ENCODE measurements around the gene SMIM13. TPM values are rescaled to one million over a fixed set of nuclear protein-coding genes. Genes with fewer than 3 reads are reported as not detected.
A peak's percentile ranks its signal among the peaks of the same experiment; 100 is the strongest.
"Not testable (repeated sequence)": the region's sequence is repeated elsewhere in the genome, so short reads cannot be mapped to it uniquely, and the experiment has no call there.

The SMIM13 gene
- total RNA-seq, 2 experiments from 2014 or later = 9.1 to 11.5 TPM

DNA sequence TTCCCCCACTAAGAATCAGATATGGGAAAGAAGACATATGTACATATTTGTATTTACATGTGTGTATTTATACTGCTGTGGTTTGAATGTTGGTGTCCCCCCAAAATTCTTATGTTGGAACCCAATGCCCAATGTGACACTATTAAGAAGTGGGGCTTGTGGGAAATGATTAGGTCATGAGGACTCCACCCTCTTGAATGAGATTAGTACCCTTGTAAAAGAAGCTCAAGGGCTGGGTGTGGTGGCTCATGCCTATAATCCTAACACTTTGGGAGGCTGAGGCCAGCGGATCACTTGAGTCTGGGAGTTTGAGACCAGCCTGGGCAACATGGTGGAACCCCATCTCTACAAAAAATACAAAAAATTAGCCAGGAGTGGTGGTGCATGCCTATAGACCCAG, 3.9 kb upstream of the SMIM13 start:
- CTCF ChIA-PET = no interaction called here
- no peak for DNase-seq
- Mint-ChIP-seq H3K9me3 (ENCODE audit: low read depth) (no peaks in the 10 kb centered on the region), H3K4me3 (no peak overlapping the region), H3K36me3 (peaks cover 2% of the 10 kb centered on the region), H3K27ac (no peak overlapping the region), H3K4me1 (peaks cover 12% of the 10 kb centered on the region), H3K27me3 (peaks cover 2% of the 10 kb centered on the region)
- ATAC-seq = no peak

GRCh38 chr6:11091141-11091540, 2.5 kb upstream of the SMIM13 start:
- DNase-seq; H3K36me3 Mint-ChIP-seq; H3K27ac Mint-ChIP-seq; H3K27me3 Mint-ChIP-seq; ATAC-seq; H3K9me3 Mint-ChIP-seq (ENCODE audit: low read depth); H3K4me3 Mint-ChIP-seq; CTCF ChIA-PET: not testable (repeated sequence)
- H3K4me1 Mint-ChIP-seq = peaks cover 25% of the 10 kb centered on the region

DNA sequence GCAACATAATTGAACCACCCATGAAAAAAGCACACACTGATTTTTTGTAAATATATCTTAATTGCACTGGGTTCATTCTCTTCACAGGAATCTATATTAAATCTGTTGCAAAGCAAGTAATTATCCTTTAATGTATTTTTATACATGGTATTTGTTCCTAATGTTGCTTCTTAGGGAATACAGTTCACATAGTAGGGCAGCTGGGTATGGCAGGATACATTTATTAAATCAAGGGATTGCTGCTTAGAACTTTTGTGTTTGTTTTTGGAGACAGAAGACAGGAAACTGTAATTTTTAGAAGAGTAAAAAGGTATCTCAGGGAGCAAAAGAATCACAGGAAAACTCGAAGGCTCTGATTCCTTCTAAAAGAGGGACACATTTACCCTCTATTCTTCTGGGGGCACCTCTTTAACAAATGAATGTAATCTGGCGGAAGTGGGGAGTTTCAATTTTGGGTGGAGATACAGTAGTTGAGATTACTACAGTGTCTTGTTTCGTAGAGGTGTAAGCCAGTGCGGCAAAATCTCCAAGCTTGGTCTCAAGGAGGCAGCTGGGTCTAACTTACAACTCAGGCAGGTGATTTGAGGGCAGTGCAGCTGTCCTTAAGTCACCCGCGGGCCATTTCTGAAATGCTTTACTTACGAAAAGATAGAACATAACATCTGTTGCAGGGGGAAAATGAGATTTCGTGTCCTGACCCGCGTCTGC, 812 bp upstream of the SMIM13 start:
- H3K36me3 Mint-ChIP-seq = peaks cover 8% of the 10 kb centered on the region
- DNase-seq = peak; percentile 67
- ATAC-seq = peak; percentile 12
- H3K4me3 Mint-ChIP-seq = peak overlapping the region; percentile 97
- H3K27me3 Mint-ChIP-seq = peaks cover 2% of the 10 kb centered on the region
- CTCF ChIA-PET = interaction anchor here (0.6 to 1.6 kb wide), 8 partner anchors 16 to 483 kb away, joined by 3 to 5 read pairs (median 4); no protein-coding TSS in a partner anchor
- H3K9me3 Mint-ChIP-seq (ENCODE audit: low read depth) = no peaks in the 10 kb centered on the region
- H3K4me1 Mint-ChIP-seq = peaks cover 31% of the 10 kb centered on the region
- peak overlapping the region; percentile 95 for H3K27ac Mint-ChIP-seq

DNA sequence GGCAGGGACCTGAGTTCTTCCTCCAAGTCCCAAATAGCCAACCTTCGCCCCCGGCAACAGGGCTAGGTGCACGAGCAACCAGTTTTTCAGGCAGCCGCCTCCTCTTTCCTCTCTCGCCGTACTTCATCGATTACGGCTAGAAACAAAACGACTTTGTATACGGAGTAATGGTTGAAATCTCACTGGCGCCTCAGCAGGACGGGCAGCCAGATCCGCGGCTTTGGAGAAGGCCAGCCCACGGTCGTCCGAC, 333 bp upstream of the SMIM13 start:
- DNase-seq (no peak), ATAC-seq (peak; percentile 12)
- Mint-ChIP-seq H3K4me3 (peak overlapping the region; percentile 97), H3K27me3 (peaks cover 2% of the 10 kb centered on the region), H3K9me3 (ENCODE audit: low read depth) (no peaks in the 10 kb centered on the region), H3K27ac (peak overlapping the region; percentile 95), H3K36me3 (peaks cover 8% of the 10 kb centered on the region), H3K4me1 (peaks cover 33% of the 10 kb centered on the region)
- CTCF ChIA-PET = interaction anchor here (0.8 to 1.6 kb wide), 7 partner anchors 16 to 482 kb away, joined by 3 to 5 read pairs (median 3); no protein-coding TSS in a partner anchor

DNA sequence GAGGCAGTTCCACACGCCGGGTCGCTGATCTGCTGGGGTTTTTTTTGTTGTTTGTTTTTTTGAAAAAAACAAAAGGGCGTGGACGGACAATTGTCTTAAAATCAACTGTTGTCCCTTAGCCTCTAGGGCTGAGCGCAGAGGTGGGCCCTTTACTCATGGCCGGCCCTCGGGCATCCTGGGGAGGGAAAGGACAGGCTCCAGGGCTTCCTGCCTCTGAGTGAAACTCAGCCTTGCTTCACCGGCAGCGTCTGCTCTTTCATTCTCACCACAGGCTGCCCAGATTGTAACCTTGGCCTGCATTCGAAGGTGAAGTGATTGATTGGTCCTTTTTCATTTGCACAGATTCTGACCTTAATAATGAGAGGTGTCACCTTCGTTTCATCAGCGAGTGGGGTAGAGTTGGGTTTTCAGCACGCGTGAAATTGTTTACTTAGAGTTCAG, 797 bp downstream of the SMIM13 start:
- peaks cover 15% of the 10 kb centered on the region for H3K36me3 Mint-ChIP-seq
- H3K4me1 Mint-ChIP-seq = peaks cover 33% of the 10 kb centered on the region
- CTCF ChIA-PET = interaction anchor here (0.6 to 1.0 kb wide), 2 partner anchors 29 to 129 kb away, joined by 3 read pairs; no protein-coding TSS in a partner anchor
- ATAC-seq (peak; percentile 32), DNase-seq (peak; percentile 78)
- H3K27me3 Mint-ChIP-seq = no peaks in the 10 kb centered on the region
- H3K27ac Mint-ChIP-seq = peak overlapping the region; percentile 97
- no peaks in the 10 kb centered on the region for H3K9me3 Mint-ChIP-seq (ENCODE audit: low read depth)
- H3K4me3 Mint-ChIP-seq = peak overlapping the region; percentile 97

- Mint-ChIP-seq H3K9me3 (ENCODE audit: low read depth) (no peaks in the 10 kb centered on the region), H3K27ac (peak overlapping the region; percentile 97), H3K4me1 (peaks cover 33% of the 10 kb centered on the region), H3K4me3 (peak overlapping the region; percentile 97), H3K36me3 (peaks cover 20% of the 10 kb centered on the region), H3K27me3 (no peaks in the 10 kb centered on the region)
- DNase-seq (no peak), ATAC-seq (no peak)
- CTCF ChIA-PET = interaction anchor here (0.6 to 1.0 kb wide), 2 partner anchors 28 to 128 kb away, joined by 3 read pairs; no protein-coding TSS in a partner anchor
Observed at GRCh38 chr6:11094941-11095340, 1.3 kb downstream of the SMIM13 start.

DNA sequence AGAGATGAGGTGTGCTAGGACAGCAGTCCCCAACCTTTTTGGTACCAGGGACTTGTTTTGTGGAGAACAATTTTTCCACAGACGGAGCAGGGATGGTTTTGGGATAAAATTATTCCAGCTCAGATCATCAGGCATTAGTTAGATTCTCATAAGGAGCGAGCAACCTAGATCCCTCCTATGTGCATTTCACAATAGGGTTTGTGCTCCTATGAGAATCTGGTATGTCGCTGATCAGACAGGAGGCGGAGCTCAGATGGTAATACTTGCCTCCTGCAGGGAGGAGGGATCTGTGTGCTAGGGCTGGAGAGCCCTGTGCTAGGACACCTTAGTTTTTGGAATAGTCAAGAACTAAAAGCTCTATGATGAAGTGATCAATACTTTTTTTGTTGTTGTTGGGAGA, 2.5 kb downstream of the SMIM13 start:
- DNase-seq (peak; percentile 49), ATAC-seq (no peak)
- Mint-ChIP-seq H3K4me1 (peaks cover 36% of the 10 kb centered on the region), H3K4me3 (peak overlapping the region; percentile 54), H3K9me3 (ENCODE audit: low read depth) (no peaks in the 10 kb centered on the region), H3K36me3 (peaks cover 28% of the 10 kb centered on the region), H3K27ac (no peak overlapping the region), H3K27me3 (no peaks in the 10 kb centered on the region)
- CTCF ChIA-PET = interaction anchor here (0.8 to 1.3 kb wide), 3 partner anchors 10 to 400 kb away, joined by 3 to 4 read pairs (median 3); no protein-coding TSS in a partner anchor

DNA sequence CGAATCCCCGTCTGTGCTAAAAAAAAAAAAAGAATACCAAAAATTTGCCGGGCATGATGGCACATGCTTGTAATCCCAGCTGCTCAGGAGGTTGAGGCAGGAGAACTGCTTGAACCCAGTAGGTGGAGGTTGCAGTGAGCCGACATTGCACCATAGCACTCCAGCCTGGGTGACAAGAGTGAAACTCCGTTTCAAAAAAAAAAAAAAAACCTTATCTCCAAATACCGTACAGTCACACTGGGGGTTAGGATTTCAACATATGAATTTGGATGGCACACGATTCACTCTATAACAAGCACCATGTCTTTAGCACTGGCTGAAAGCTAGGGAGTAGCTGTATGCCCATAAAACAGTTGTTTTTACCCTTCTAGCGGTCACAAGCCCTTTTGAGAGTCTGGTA, 3.8 kb downstream of the SMIM13 start:
- ATAC-seq (no peak), DNase-seq (no peak)
- Mint-ChIP-seq H3K27ac (no peak overlapping the region), H3K9me3 (ENCODE audit: low read depth) (no peaks in the 10 kb centered on the region), H3K36me3 (peaks cover 33% of the 10 kb centered on the region), H3K4me1 (peaks cover 31% of the 10 kb centered on the region), H3K27me3 (no peaks in the 10 kb centered on the region), H3K4me3 (no peak overlapping the region)
- CTCF ChIA-PET = interaction anchor here (1.3 to 1.5 kb wide), 2 partner anchors 14 to 399 kb away, joined by 3 to 4 read pairs; partner anchors contain the start of gene ERVFRD-1

DNA sequence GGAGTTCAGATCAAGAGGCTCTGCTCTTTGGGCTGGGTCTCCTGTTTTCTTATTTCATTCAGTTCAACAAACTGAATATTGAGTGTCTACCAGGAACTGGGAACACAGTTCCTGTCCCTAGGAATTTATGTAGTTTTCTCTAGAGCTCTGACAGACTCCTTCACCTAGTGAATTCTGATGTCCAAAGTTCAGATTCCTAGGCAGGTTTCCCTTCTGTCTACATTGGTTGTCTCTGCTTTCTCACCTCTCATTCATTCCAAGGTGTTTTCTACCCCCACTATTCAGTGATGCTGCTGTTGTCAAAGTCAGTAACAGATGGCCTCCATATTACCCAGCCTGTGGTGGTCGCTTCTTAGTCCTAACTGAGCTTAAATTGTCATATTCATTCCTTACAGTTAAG, 4.4 kb downstream of the SMIM13 start:
- no peaks in the 10 kb centered on the region for H3K9me3 Mint-ChIP-seq (ENCODE audit: low read depth)
- CTCF ChIA-PET = interaction anchor here (1.5 kb wide), 1 partner anchor 13 kb away, joined by 3 read pairs; the partner anchor contains the start of gene ERVFRD-1
- H3K36me3 Mint-ChIP-seq = peaks cover 38% of the 10 kb centered on the region
- no peak overlapping the region for H3K4me3 Mint-ChIP-seq
- DNase-seq (no peak), ATAC-seq (no peak)
- H3K27me3 Mint-ChIP-seq = no peaks in the 10 kb centered on the region
- peaks cover 26% of the 10 kb centered on the region for H3K4me1 Mint-ChIP-seq
- no peak overlapping the region for H3K27ac Mint-ChIP-seq

- Mint-ChIP-seq H3K36me3 (peaks cover 44% of the 10 kb centered on the region), H3K27ac (no peak overlapping the region), H3K9me3 (ENCODE audit: low read depth) (no peaks in the 10 kb centered on the region), H3K4me3 (no peak overlapping the region), H3K27me3 (no peaks in the 10 kb centered on the region), H3K4me1 (peaks cover 8% of the 10 kb centered on the region)
- DNase-seq (no peak), ATAC-seq (no peak)
- CTCF ChIA-PET = interaction anchor here (1.0 to 1.6 kb wide), 2 partner anchors 394 to 395 kb away, joined by 3 to 4 read pairs; no protein-coding TSS in a partner anchor
Observed at GRCh38 chr6:11101417-11101816, 7.8 kb downstream of the SMIM13 start.

GRCh38 chr6:11103065-11103464, 9.4 kb downstream of the SMIM13 start:
- no peaks in the 10 kb centered on the region for H3K9me3 Mint-ChIP-seq (ENCODE audit: low read depth)
- ATAC-seq (no peak), DNase-seq (no peak)
- no peaks in the 10 kb centered on the region for H3K27me3 Mint-ChIP-seq
- H3K4me1 Mint-ChIP-seq = peaks cover 3% of the 10 kb centered on the region
- H3K27ac Mint-ChIP-seq = no peak overlapping the region
- H3K4me3 Mint-ChIP-seq = no peak overlapping the region
- CTCF ChIA-PET = no interaction called here
- H3K36me3 Mint-ChIP-seq = peaks cover 40% of the 10 kb centered on the region

DNA sequence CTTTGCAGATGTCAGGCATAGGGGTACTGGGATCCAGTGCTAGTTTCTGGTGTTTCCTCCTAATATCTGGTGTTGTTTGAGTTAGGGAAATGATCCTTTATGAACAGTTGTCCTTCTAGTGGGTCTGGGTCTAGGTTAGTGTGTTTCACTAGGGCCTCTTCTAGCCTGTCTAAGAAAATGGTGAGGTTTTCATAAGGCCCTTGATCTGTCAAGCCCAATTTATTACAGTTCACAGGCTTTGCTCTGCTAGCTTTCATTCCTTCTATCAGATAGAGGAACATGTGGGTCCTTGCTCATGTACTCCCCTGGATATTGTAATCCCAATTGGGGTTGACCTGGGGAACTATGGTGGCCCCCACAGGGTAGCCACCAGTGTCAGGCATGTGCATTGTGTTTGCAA, 15.1 kb downstream of the SMIM13 start:
- CTCF ChIA-PET = no interaction called here
- Mint-ChIP-seq H3K27me3 (no peaks in the 10 kb centered on the region), H3K36me3 (peaks cover 4% of the 10 kb centered on the region), H3K4me1 (peaks cover 17% of the 10 kb centered on the region), H3K27ac (no peak overlapping the region), H3K9me3 (ENCODE audit: low read depth) (no peaks in the 10 kb centered on the region), H3K4me3 (no peak overlapping the region)
- DNase-seq (no peak), ATAC-seq (no peak)

DNA sequence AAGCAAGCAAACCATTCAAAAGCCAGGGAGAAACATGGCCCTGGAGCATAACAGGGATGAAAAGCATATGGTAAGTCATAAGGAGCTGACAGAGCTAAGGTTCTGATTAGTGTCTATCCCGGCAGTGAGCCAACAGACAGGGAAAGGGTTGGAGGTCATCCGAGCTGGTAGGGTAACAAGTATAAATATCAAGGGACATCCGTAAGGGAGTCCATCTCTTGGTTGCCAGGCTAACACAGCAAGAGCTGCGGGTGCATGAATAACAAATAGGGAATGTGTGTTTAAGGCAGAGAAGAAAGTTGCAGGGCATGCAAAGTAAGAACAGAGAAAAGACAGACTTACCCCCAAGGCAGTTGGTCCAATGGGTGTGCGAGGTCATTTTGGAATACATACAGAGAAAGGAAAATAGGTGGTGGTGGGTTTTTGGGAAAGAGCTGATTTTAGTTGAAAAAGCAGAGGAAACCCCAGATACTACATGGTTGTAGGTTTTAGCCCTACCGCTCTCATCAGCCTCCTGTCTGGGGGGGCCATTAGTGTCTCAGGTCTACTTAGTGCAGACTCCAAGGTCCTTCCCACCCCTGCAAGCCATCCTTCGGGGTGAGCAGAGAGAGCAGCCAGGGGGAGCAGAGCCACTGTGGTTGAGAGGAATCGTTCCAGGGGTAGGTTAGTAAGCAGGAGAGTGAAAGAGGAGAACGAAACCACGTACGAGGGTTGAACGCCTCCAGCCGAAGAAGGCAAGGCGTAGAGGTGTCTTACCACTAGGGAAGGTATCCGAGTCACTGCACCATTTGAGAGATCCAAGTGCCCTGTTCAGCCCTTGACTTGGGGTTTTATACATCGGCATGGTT, 17.5 kb downstream of the SMIM13 start, which contains the start of gene ERVFRD-1:
Gene ERVFRD-1 (minus strand): TSS at position 805 of the 848 bp plus-strand sequence. CDS start 6,415 bp downstream, outside the sequence.
- Mint-ChIP-seq H3K27me3 (no peaks in the 10 kb centered on the region), H3K9me3 (ENCODE audit: low read depth) (no peaks in the 10 kb centered on the region), H3K27ac (no peak within 1 kb of the TSS), H3K4me1 (peaks cover 17% of the 10 kb centered on the region), H3K4me3 (no peak within 1 kb of the TSS), H3K36me3 (peaks cover 3% of the 10 kb centered on the region)
- CTCF ChIA-PET = interaction anchor here (1.0 kb wide), 1 partner anchor 13 kb away, joined by 3 read pairs; no protein-coding TSS in a partner anchor
- DNase-seq (no peak), ATAC-seq (no peak)

Measured in activated CD8-positive, alpha-beta memory T cell treated with anti-CD3 and anti-CD28 coated beads, Interleukin-2, amount 10 ng/mL, durations not matched to agents 7 days and 5 days (primary cell).